IPS-11a (cell line): Measurements from ENCODE around the gene GMDS.

Experiments used
- H3K4me3 ChIP-seq: one replicate; pipeline ENCODE4 v1.5.1; 2013; ENCODE audit warnings: low read depth, low read length, control low read depth

Gene GMDS

GRCh38 chr6:2103765-2104523 is 141.5 kb downstream of the GMDS start:
- no peak overlapping the region for H3K4me3 ChIP-seq

- no peak overlapping the region for H3K4me3 ChIP-seq
Observed at GRCh38 chr6:2102966-2103365, 142.4 kb downstream of the GMDS start.

- no peak overlapping the region for H3K4me3 ChIP-seq
Observed at GRCh38 chr6:2102316-2102883, 143.0 kb downstream of the GMDS start.

DNA sequence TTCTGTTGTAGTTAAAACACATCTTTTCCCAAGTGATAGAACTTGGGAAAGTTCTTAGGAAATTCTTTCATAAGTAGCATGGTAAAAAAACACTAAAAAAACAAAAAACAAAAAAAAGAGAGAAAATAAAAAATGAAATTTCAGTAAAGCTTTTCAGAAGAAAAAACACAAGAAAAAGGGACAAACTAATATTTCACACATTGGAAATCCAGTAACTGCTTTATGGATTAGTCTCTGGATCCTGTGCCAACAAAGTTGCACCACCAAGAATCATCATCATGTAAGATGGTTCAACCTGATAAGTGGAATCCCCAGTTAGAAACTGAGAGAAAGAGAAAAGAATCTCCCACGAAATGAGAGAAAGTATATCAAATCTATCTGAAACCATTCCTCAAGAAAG is 144.2 kb downstream of the GMDS start:
- no peak overlapping the region for H3K4me3 ChIP-seq

DNA sequence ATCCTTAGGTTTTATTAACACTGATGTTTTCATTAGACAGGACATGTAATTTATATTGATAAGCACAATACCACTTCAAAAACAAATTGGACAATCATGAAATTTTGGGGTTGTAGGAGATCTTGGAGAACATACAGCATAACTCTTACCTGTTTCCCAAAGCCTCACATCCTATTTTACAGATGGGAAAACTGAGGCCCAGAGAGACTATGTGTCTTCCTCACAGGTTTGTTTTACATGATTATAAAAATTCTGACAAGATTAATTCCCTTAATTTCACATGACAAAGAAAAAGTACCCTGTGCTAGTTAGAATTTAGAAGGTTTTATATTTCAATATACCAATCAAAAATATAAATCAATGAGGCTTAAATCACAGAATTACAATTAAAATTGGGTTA is 145.5 kb downstream of the GMDS start:
- no peak overlapping the region for H3K4me3 ChIP-seq

DNA sequence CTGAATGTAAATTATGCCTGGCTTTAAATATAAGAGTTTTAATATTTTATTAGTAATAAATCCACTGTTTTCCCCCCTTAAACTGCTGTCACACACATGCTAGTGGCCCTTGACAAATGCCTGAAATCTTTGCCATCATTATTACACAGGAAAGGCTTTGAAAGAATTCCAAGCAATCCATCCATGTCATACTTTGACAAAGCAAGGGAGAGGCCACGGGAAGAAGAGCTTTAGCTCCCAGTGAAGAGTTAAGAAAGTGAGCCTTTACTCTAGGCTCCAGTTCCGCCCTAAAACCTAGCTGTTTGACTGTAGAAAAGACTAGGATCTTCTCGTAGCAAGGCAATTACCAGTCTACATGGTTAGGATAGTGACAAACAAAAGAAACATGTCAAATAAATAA is 147.9 kb downstream of the GMDS start:
- no peak overlapping the region for H3K4me3 ChIP-seq

DNA sequence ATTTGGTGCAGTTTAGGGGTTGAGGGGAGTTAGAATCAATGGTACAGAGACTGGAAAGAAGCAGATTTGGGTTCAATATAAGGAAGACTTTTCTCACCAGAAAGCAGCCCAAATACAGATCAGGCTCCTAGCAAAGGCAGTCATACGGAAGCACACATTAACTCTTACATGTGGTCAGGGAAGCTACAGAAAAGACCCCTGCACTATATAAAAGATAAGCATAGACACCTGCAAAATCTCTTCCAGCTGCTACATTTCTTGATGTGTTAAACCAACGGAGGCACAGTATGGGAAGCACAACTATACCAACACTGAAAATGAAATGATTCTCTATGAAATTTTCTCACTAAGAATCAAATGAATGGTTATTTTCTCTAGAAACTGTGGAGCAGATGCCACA is 150.8 kb downstream of the GMDS start:
- no peak overlapping the region for H3K4me3 ChIP-seq

GRCh38 chr6:2086326-2086965 is 159.0 kb downstream of the GMDS start:
- no peak overlapping the region for H3K4me3 ChIP-seq

DNA sequence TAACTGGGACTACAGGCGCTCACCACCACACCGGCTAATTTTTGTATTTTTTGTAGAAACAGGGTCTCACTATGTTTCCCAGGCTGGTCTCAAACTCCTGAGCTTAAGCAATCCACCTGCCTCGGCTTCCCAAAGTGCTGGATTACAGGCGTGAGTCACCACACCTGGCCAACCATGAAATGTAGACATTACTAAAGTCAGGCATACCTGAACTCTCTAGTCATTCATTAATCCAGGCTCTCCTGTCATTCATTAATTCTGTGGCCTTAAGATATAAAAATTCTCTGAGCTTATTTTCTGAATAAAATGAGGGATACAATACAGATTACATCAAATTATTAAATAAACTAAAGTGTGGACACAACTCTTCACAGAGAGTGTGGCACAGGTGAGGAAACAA is 159.7 kb downstream of the GMDS start:
- H3K4me3 ChIP-seq: no peak overlapping the region

- no peak overlapping the region for H3K4me3 ChIP-seq
Observed at GRCh38 chr6:2081155-2082138, 164.0 kb downstream of the GMDS start.

GRCh38 chr6:2078888-2079287 is 166.5 kb downstream of the GMDS start:
- no peak overlapping the region for H3K4me3 ChIP-seq

DNA sequence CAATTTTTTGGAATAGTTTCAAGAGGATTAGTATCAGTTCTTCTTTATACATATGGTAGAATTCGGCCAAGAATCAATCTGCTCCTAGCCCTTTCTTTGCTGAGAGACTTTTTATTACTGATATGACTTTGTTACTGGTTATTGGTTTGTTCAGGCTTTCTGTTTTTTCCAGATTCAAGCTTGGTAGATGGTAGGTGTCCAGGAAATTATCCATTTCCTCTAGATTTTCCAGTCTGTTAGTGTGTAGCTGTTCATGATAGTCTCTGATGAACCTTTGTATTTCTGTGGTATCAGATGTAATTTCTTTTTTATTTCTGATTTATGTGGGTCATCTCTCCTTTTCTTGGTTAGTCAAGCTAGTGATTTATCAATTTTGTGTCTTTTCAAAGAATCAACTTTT is 167.6 kb downstream of the GMDS start:
- no peak overlapping the region for H3K4me3 ChIP-seq

- no peak overlapping the region for H3K4me3 ChIP-seq
Observed at GRCh38 chr6:2073476-2073875, 171.9 kb downstream of the GMDS start.

DNA sequence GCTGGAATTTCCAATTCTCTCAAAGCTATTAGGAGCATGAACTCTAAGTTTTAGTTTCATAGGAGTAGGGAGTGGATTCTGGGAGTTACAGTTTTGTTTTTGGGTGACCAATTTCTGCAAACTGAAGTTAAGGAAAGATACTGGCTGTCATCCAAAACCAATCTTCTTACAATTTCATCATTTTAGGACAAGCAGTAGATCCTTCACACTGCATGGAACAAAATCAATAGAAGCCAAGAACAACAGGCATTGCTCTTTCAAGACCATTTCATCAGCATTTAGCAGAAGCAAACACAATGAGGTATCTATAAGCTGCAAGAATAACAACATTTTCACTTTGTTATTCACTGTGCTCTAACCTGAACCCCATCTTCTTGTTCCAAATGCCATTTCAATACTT is 173.0 kb downstream of the GMDS start:
- no peak overlapping the region for H3K4me3 ChIP-seq

GRCh38 chr6:2063547-2063946 is 181.9 kb downstream of the GMDS start:
- H3K4me3 ChIP-seq: no peak overlapping the region

GRCh38 chr6:2061880-2062279 is 183.5 kb downstream of the GMDS start:
- no peak overlapping the region for H3K4me3 ChIP-seq

- H3K4me3 ChIP-seq: no peak overlapping the region
Observed at GRCh38 chr6:2055911-2056310, 189.5 kb downstream of the GMDS start.

GRCh38 chr6:2055143-2055542 is 190.3 kb downstream of the GMDS start:
- H3K4me3 ChIP-seq: no peak overlapping the region

DNA sequence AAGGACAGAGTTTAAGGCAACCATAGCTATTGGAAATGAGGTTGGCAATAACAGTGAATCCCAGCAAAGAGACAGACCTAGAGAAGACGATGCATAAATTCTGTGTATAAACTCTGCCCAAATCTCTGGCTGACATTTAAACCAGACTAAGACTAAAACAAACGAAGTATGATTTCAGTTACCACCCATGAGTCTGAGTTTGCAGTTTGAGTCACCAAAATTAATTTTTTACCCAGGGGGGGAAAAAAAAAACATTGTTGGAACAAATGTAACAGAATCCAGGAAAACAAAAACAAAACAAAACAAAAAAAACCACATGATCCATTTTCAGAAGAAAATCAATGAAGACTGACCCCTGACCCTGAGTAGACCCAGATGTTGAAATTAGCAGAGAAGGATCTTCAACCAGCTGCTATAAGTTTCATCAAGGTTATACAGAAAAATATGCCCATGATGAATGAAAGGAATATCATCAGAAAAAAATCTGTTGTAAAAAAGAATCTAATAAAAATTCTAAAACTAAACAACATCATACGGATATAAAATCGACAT is 190.8 kb downstream of the GMDS start:
- no peak overlapping the region for H3K4me3 ChIP-seq

- H3K4me3 ChIP-seq: no peak overlapping the region
Observed at GRCh38 chr6:2053691-2054090, 191.7 kb downstream of the GMDS start.

DNA sequence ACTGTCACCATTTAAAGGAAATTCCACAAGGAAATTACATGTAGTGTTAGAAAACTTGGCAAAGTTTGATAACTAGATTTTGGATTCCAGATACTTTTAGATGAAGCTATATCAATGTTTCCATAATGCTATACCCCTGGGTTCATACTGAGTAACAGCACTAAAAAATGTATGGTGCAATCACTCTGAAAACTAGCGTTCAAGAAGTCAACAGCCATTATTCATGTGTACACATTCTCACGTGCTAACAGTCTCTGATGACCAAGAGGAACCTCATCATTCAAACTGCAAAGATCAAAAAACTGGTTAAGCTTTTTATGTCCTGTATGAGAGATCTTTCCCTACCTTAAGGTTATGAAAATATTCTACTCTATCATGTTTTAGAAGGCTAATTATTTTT is 197.6 kb downstream of the GMDS start:
- no peak overlapping the region for H3K4me3 ChIP-seq
